Measurements from ENCODE around the gene REV3L. TPM values are rescaled to one million over a fixed set of nuclear protein-coding genes. Genes with fewer than 3 reads are reported as not detected.

Gene REV3L
- polyA plus RNA-seq, 1 of the 3 experiments (the other 2 are of a cell fraction) = 7.3 TPM

DNA sequence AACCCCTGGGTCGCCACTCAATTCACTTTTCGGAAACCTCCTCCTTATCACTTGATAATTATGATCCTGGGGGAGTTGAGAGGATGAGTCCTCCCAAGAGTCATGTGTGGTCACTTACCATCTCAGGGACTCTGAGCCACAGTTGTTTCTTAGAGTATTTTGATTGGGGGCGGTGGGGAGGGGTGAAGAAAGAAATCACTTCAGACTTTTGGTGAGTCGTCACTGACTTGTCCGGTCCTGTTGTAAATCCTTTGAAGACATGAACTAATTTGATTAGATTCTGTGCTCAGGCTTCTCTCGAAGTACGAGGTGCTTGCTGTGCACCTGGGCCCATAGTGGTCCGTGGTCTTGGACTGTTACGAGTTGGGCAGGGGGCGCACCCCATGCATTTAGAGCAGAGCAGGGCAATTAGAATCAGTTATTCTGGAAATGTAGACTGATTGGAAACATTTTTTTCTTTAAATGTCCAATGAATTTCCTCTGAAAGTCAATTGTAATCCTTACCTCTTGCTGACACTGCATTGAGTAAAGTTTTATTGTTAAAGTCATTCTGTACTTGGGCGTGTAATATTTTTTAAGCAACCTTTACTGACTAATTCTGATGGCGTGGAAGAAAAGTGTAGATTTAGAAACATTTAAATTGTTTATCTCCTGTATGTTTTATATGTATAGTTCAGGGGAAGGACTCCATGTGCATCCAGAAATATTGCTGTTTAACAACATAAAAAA lies 222.3 kb downstream of the REV3L start:
- 0 out of 2 replicates have a peak overlapping the region, but pooled peaks have one; percentile 2 for H2AFZ ChIP-seq (ENCODE audit: low read depth)
- ChIA-PET POLR2A (no interaction called here), CTCF (no interaction called here)
- peaks cover 0 to 3% of the 10 kb centered on the region in 2 experiments for H3K36me3 ChIP-seq (replicated peaks in 1 of 2; ENCODE audit: control insufficient read depth in 1 of 2, insufficient read depth in 2 of 2, low read length in 1 of 2)
- peak overlapping the region; percentile 67 for H3K9ac ChIP-seq
- no peaks in the 10 kb centered on the region; the same call in 1 of the 2 replicates for H4K20me1 ChIP-seq (ENCODE audit: insufficient read depth)
- H3K4me3 ChIP-seq (ENCODE audit: low read depth in 2 of 2, low read length in 1 of 2) = peak overlapping the region; percentile 74 to 98
- no peaks in the 10 kb centered on the region for H3K27me3 ChIP-seq (ENCODE audit: insufficient read depth)
- no peaks in the 10 kb centered on the region for H3K9me2 ChIP-seq
- WGBS (ENCODE audit: low lambda C conversion rate) = 68% methylated on average over 12 of the region's 12 CpGs
- peak overlapping the region in 1 of 2 experiments; percentile 85; a peak in 1 of 4 replicates for H3K27ac ChIP-seq (ENCODE audit: low read depth in 2 of 2, low read length in 1 of 2)
- peaks cover 20% of the 10 kb centered on the region for H3F3A ChIP-seq (replicated peaks; ENCODE audit: insufficient read depth)
- no peak for DNase-seq
- H3K4me1 ChIP-seq (ENCODE audit: control insufficient read depth in 1 of 2, insufficient read depth in 2 of 2, low read depth in 1 of 2, low read length in 1 of 2) = peaks cover 6 to 10% of the 10 kb centered on the region in 2 experiments
- peak overlapping the region; percentile 94 for H3K4me2 ChIP-seq
- TF ChIP-seq, protein P1, sequence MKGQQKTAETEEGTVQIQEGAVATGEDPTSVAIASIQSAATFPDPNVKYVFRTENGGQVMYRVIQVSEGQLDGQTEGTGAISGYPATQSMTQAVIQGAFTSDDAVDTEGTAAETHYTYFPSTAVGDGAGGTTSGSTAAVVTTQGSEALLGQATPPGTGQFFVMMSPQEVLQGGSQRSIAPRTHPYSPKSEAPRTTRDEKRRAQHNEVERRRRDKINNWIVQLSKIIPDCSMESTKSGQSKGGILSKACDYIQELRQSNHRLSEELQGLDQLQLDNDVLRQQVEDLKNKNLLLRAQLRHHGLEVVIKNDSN (IDR thresholded peaks at IDR 0.05; ENCODE audit: borderline replicate concordance, low read depth) = no peak
- TF ChIP-seq NRF1 (IDR thresholded peaks at IDR 0.05; ENCODE audit: low read depth, low read length) (no peak), RFX5 (IDR thresholded peaks at IDR 0.05; ENCODE audit: low read length) (no peak), RCOR1 (IDR thresholded peaks at IDR 0.05; ENCODE audit: low read length) (no peak), FOXM1 (IDR thresholded peaks at IDR 0.05; ENCODE audit: low read depth) (no peak)
- TF ChIP-seq, protein P2, sequence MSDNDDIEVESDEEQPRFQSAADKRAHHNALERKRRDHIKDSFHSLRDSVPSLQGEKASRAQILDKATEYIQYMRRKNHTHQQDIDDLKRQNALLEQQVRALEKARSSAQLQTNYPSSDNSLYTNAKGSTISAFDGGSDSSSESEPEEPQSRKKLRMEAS (IDR thresholded peaks at IDR 0.05; ENCODE audit: low read depth) = no peak
- TF ChIP-seq, protein P3, sequence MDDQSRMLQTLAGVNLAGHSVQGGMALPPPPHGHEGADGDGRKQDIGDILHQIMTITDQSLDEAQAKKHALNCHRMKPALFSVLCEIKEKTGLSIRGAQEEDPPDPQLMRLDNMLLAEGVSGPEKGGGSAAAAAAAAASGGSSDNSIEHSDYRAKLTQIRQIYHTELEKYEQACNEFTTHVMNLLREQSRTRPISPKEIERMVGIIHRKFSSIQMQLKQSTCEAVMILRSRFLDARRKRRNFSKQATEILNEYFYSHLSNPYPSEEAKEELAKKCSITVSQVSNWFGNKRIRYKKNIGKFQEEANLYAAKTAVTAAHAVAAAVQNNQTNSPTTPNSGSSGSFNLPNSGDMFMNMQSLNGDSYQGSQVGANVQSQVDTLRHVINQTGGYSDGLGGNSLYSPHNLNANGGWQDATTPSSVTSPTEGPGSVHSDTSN (IDR thresholded peaks at IDR 0.05) = peak; percentile 28; the same call in 1 of the 2 replicates
- H3K9me3 ChIP-seq = no peaks in the 10 kb centered on the region
- H3K79me2 ChIP-seq (ENCODE audit: insufficient read depth) = peaks cover 45% of the 10 kb centered on the region

DNA sequence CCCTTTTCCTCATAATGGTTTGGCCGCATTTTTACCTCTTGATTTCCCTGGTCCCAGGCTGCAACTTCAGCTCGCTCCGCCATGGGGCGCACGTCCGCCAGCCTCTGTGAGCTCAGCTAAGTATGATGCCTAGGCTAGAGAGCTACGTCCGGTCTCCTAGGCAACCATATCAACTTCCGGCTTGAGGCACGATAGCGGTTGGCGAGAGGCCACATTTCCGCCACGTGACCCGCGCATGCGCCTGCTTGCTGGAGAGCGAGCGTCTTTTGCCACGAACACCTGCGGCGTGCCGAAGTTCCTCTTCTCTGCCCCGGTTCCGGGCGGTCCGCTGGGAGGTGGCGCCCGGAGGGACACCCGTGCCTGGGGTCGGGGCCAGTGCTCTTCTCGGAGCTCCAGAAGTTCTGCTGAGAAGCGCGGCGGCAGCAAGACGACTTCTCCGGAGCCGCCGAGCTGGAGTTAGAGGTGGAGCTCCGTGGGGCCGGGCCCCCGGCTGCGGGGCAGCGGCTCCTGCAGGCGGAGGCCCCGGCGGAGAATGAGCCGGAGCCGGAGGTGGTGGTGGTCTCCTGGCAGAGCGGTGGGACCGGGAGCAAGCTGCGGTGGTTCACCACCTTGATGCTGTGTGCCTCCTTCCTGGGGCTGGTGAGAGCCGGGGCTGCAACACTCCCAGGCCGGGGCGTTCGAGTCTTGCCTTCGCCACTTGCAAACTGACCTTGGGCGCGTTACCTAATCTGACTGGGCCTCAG lies 223.8 kb downstream of the REV3L start:
- Histone ChIP-seq H3K4me3 (ENCODE audit: low read depth in 2 of 2, low read length in 1 of 2) (peak overlapping the region; percentile 74 to 98), H3K9ac (peak overlapping the region; percentile 67), H3K79me2 (ENCODE audit: insufficient read depth) (peaks cover 36% of the 10 kb centered on the region), H2AFZ (ENCODE audit: low read depth) (peak overlapping the region; percentile 88), H3K9me2 (no peaks in the 10 kb centered on the region), H3K27me3 (ENCODE audit: insufficient read depth) (no peaks in the 10 kb centered on the region), H3K27ac (ENCODE audit: low read depth in 2 of 2, low read length in 1 of 2) (peak overlapping the region; percentile 83 to 85), H3K9me3 (no peaks in the 10 kb centered on the region), H4K20me1 (ENCODE audit: insufficient read depth) (no peaks in the 10 kb centered on the region; the same call in 1 of the 2 replicates), H3K4me1 (ENCODE audit: control insufficient read depth in 1 of 2, insufficient read depth in 2 of 2, low read depth in 1 of 2, low read length in 1 of 2) (peaks cover 2 to 10% of the 10 kb centered on the region in 2 experiments), H3K36me3 (replicated peaks in 1 of 2; ENCODE audit: control insufficient read depth in 1 of 2, insufficient read depth in 2 of 2, low read length in 1 of 2) (no peaks in the 10 kb centered on the region), H3F3A (replicated peaks; ENCODE audit: insufficient read depth) (peaks cover 16% of the 10 kb centered on the region), H3K4me2 (peak overlapping the region; percentile 94)
- ChIA-PET CTCF (interaction anchor here (0.6 to 2.1 kb wide), 50 partner anchors 10 to 1763 kb away, joined by 3 to 32 read pairs (median 4); no protein-coding TSS in a partner anchor), POLR2A (interaction anchor here (0.6 to 1.3 kb wide), 8 partner anchors 219 to 784 kb away, joined by 3 to 6 read pairs (median 3); partner anchors contain the start of genes GTF3C6, REV3L and RPF2)
- WGBS (ENCODE audit: low lambda C conversion rate) = under 1% methylated on average over 26 of the region's 59 CpGs
- DNase-seq = peak; percentile 95
- TF ChIP-seq RAD21 (IDR thresholded peaks at IDR 0.05; ENCODE audit: low read length) (peak; percentile 89), CHD2 (IDR thresholded peaks at IDR 0.05; ENCODE audit: low read length, partially characterized antibody) (peak; percentile 46), GATA2 (CRISPR knock-in tag; IDR thresholded peaks at IDR 0.05) (peak; percentile 44), GABPA (IDR thresholded peaks at IDR 0.05; ENCODE audit: low read depth) (peak; percentile 85), MXI1 (IDR thresholded peaks at IDR 0.05; ENCODE audit: low read depth, low read length) (peak; percentile 98), NFIC (IDR thresholded peaks at IDR 0.05; ENCODE audit: borderline replicate concordance) (peak; percentile 54; the same call in 1 of the 2 replicates), EP300 (IDR thresholded peaks at IDR 0.05; ENCODE audit: borderline replicate concordance in 1 of 2, low read depth in 1 of 2, low read length in 1 of 2) (no peak; a peak in 1 of 4 replicates), MEF2A (IDR thresholded peaks at IDR 0.05; ENCODE audit: borderline replicate concordance, low read depth) (no peak), EZH2phosphoT487 (IDR thresholded peaks at IDR 0.05; ENCODE audit: borderline replicate concordance, low read depth) (no peak), RCOR1 (IDR thresholded peaks at IDR 0.05; ENCODE audit: low read length) (peak; percentile 24; the same call in 1 of the 2 replicates)
- TF ChIP-seq, protein P4, sequence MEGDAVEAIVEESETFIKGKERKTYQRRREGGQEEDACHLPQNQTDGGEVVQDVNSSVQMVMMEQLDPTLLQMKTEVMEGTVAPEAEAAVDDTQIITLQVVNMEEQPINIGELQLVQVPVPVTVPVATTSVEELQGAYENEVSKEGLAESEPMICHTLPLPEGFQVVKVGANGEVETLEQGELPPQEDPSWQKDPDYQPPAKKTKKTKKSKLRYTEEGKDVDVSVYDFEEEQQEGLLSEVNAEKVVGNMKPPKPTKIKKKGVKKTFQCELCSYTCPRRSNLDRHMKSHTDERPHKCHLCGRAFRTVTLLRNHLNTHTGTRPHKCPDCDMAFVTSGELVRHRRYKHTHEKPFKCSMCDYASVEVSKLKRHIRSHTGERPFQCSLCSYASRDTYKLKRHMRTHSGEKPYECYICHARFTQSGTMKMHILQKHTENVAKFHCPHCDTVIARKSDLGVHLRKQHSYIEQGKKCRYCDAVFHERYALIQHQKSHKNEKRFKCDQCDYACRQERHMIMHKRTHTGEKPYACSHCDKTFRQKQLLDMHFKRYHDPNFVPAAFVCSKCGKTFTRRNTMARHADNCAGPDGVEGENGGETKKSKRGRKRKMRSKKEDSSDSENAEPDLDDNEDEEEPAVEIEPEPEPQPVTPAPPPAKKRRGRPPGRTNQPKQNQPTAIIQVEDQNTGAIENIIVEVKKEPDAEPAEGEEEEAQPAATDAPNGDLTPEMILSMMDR (IDR thresholded peaks at IDR 0.05) = peak; percentile 91
- TF ChIP-seq, protein P5, sequence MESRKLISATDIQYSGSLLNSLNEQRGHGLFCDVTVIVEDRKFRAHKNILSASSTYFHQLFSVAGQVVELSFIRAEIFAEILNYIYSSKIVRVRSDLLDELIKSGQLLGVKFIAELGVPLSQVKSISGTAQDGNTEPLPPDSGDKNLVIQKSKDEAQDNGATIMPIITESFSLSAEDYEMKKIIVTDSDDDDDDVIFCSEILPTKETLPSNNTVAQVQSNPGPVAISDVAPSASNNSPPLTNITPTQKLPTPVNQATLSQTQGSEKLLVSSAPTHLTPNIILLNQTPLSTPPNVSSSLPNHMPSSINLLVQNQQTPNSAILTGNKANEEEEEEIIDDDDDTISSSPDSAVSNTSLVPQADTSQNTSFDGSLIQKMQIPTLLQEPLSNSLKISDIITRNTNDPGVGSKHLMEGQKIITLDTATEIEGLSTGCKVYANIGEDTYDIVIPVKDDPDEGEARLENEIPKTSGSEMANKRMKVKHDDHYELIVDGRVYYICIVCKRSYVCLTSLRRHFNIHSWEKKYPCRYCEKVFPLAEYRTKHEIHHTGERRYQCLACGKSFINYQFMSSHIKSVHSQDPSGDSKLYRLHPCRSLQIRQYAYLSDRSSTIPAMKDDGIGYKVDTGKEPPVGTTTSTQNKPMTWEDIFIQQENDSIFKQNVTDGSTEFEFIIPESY (IDR thresholded peaks at IDR 0.05; ENCODE audit: borderline replicate concordance, low read depth) = no peak
- TF ChIP-seq, protein P2 (IDR thresholded peaks at IDR 0.05; ENCODE audit: low read depth) = peak; percentile 93
